Caco-2 (cell line): Measurements from ENCODE around the gene RWDD3. TPM values are rescaled to one million over a fixed set of nuclear protein-coding genes. Genes with fewer than 3 reads are reported as not detected.

ENCODE experiments used
- BruUV-seq: library from RNA; stranded (reverse); fragments of 400-500 nt; replicated peaks from 2 replicates; lab custom pipeline; 2021; lab: Mats Ljungman, UMichigan
- CTCF ChIA-PET: fragments of 300-600 bp; sonication (Branson Sonifier 250); formaldehyde crosslinking; loops from one replicate; lab custom pipeline; 2022; ENCODE audit warnings: antibody characterized with exemption; lab: Charles Lee
- POLR2A ChIA-PET: fragments of 300-600 bp; sonication (Branson Sonifier 250); formaldehyde crosslinking; loops from one replicate; lab custom pipeline; 2022; ENCODE audit warnings: antibody characterized with exemption; lab: Charles Lee
- DNase-seq, 2 experiments: peaks; one replicate each; pipeline versions ENCODE4 v3.0.0 to v3.0.0-alpha.2; 2020 to 2022
- H3K27me3 ChIP-seq: replicated peaks from 2 replicates; pipeline ENCODE4 v1.6.0; 2011; ENCODE audit warnings: low read length; ENCODE audit not compliant: control insufficient read depth, insufficient read depth
- H3K36me3 ChIP-seq: 2 replicates; pipeline ENCODE4 v1.5.1; 2011; ENCODE audit warnings: low read length; ENCODE audit not compliant: control insufficient read depth, insufficient read depth
- H3K4me1 ChIP-seq: fragments of 250-450 bp; sonication (Bioruptor Pico); 2 replicates; pipeline ENCODE4 v1.5.1; 2020; ENCODE audit warnings: mild to moderate bottlenecking
- H3K4me3 ChIP-seq: 2 replicates; pipeline ENCODE4 v1.5.1; 2011; ENCODE audit warnings: low read depth, mild to moderate bottlenecking, control low read depth, low read length
- H3K9me3 ChIP-seq: fragments of 250-450 bp; sonication (Bioruptor Pico); 2 replicates; pipeline ENCODE4 v1.5.1; 2020; ENCODE audit warnings: mild to moderate bottlenecking, moderate library complexity
- H3K27ac Mint-ChIP-seq: one replicate; pipeline ENCODE4 v1.8.0; 2022; ENCODE audit warnings: mixed read lengths; ENCODE audit not compliant: unreplicated experiment
- H3K27me3 Mint-ChIP-seq: one replicate; pipeline ENCODE4 v1.8.0; 2022; ENCODE audit warnings: mixed read lengths; ENCODE audit not compliant: insufficient read depth, unreplicated experiment
- H3K36me3 Mint-ChIP-seq: one replicate; pipeline ENCODE4 v1.8.0; 2022; ENCODE audit warnings: mild to moderate bottlenecking, mixed read lengths; ENCODE audit not compliant: insufficient read depth, unreplicated experiment
- H3K4me1 Mint-ChIP-seq: one replicate; pipeline ENCODE4 v1.8.0; 2022; ENCODE audit warnings: low read depth, mixed read lengths; ENCODE audit not compliant: unreplicated experiment
- H3K4me3 Mint-ChIP-seq: one replicate; pipeline ENCODE4 v1.8.0; 2022; ENCODE audit warnings: mild to moderate bottlenecking, moderate library complexity, mixed read lengths; ENCODE audit not compliant: unreplicated experiment
- H3K9me3 Mint-ChIP-seq: one replicate; pipeline ENCODE4 v1.8.0; 2022; ENCODE audit warnings: mixed read lengths; ENCODE audit not compliant: unreplicated experiment
- intact Hi-C: fragments of 100-400 bp; cut with micrococcal nuclease; formaldehyde crosslinking; loops from one replicate; pipeline ENCODE4 v1.10.0; 2022; ENCODE audit not compliant: unreplicated experiment
- total RNA-seq: library from RNA; stranded (reverse); gene quantifications from 2 replicates; pipeline ENCODE4 v1.2.3, GENCODE V29; 2022
- TF ChIP-seq, protein P1 (sequence below), 2 experiments: fragments of 200-600 bp in 1 of 2; IDR thresholded peaks; 1 replicate in 1 of 2; 2 replicates in 1 of 2; pipeline versions ENCODE4 v1.5.1 to v1.8.0; 2011 to 2022; ENCODE audit warnings: antibody characterized with exemption in 1 of 2, control low read depth in 1 of 2, inconsistent platforms in 1 of 2, low read depth in 1 of 2, low read length in 1 of 2, mild to moderate bottlenecking in 1 of 2, moderate library complexity in 1 of 2; ENCODE audit not compliant: insufficient read depth in 1 of 2, severe bottlenecking in 1 of 2, unreplicated experiment in 1 of 2

The RWDD3 gene
- total RNA-seq, 1 experiment from 2014 or later = 13.3 TPM

DNA sequence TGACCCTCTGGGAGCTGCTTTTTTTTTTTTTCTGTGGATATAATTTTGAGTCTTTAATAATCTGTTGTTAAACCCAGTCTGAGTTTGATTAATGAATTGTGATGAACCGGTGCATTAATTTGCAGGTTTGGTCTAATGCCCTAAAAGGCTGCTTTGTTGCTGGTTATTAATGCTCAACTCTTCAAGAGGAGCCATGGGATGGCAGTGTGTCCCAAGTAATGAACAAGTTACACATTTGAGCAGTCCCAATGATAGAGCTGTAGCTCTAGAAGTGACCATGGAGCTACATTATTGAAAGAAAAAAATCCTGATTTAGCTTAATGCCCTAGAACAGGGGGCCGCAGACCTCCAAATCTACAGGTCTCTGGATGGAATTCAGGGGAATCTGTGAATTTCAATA is 53.1 kb downstream of the RWDD3 start:
- CTCF ChIA-PET = interaction anchor here (0.8 kb wide), 1 partner anchor 157 kb away, joined by 3 read pairs; no protein-coding TSS in a partner anchor
- POLR2A ChIA-PET = no interaction called here
- TF ChIP-seq, protein P1, sequence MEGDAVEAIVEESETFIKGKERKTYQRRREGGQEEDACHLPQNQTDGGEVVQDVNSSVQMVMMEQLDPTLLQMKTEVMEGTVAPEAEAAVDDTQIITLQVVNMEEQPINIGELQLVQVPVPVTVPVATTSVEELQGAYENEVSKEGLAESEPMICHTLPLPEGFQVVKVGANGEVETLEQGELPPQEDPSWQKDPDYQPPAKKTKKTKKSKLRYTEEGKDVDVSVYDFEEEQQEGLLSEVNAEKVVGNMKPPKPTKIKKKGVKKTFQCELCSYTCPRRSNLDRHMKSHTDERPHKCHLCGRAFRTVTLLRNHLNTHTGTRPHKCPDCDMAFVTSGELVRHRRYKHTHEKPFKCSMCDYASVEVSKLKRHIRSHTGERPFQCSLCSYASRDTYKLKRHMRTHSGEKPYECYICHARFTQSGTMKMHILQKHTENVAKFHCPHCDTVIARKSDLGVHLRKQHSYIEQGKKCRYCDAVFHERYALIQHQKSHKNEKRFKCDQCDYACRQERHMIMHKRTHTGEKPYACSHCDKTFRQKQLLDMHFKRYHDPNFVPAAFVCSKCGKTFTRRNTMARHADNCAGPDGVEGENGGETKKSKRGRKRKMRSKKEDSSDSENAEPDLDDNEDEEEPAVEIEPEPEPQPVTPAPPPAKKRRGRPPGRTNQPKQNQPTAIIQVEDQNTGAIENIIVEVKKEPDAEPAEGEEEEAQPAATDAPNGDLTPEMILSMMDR (IDR thresholded peaks at IDR 0.05; ENCODE audit: insufficient read depth in 1 of 2, low read depth in 1 of 2, low read length in 1 of 2, severe bottlenecking in 1 of 2, unreplicated experiment in 1 of 2) = no peak
- H3K36me3 Mint-ChIP-seq = no peaks in the 10 kb centered on the region
- intact Hi-C loops = no loop called here
- no peak overlapping the region for H3K4me3 Mint-ChIP-seq
- H3K4me1 Mint-ChIP-seq = peaks cover 9% of the 10 kb centered on the region
- no peaks in the 10 kb centered on the region for H3K36me3 ChIP-seq
- BruUV-seq = no TSS peak
- no peaks in the 10 kb centered on the region for H3K9me3 Mint-ChIP-seq
- DNase-seq = no peak
- peaks cover 13% of the 10 kb centered on the region; the same call in 1 of the 2 replicates for H3K4me1 ChIP-seq
- H3K27ac Mint-ChIP-seq = no peak overlapping the region
- H3K9me3 ChIP-seq = no peaks in the 10 kb centered on the region
- no peaks in the 10 kb centered on the region for H3K27me3 Mint-ChIP-seq
- H3K4me3 ChIP-seq = no peak overlapping the region
- H3K27me3 ChIP-seq = no peaks in the 10 kb centered on the region

DNA sequence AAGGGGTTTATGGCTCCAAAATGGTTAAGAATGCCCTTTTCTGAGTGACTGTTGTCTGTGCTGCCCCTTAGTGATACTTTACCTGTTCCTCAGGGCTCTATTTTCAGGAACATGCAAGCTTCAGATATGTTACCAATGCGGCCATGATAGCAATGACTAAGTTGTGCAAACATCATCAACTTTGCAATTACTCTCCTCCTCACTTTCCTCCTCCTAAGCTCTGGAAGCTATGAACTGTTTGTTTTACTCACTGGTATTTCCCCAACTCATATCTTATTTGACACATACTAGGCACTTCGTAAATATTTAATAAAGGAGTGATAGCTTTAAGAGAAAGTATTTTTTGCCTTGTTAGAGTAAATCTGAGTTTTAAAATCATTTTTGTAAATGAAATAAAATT is 53.8 kb downstream of the RWDD3 start:
- no peak for DNase-seq
- no peaks in the 10 kb centered on the region for H3K27me3 ChIP-seq
- TF ChIP-seq, protein P1 (IDR thresholded peaks at IDR 0.05; ENCODE audit: insufficient read depth in 1 of 2, low read depth in 1 of 2, low read length in 1 of 2, severe bottlenecking in 1 of 2, unreplicated experiment in 1 of 2) = no peak
- POLR2A ChIA-PET = no interaction called here
- H3K9me3 Mint-ChIP-seq = no peaks in the 10 kb centered on the region
- intact Hi-C loops = no loop called here
- H3K4me3 Mint-ChIP-seq = no peak overlapping the region
- no TSS peak for BruUV-seq
- H3K4me1 Mint-ChIP-seq = peaks cover 9% of the 10 kb centered on the region
- no peaks in the 10 kb centered on the region for H3K27me3 Mint-ChIP-seq
- H3K4me1 ChIP-seq = peaks cover 10% of the 10 kb centered on the region; the same call in 1 of the 2 replicates
- CTCF ChIA-PET = interaction anchor here (0.8 to 0.9 kb wide), 2 partner anchors 54 to 156 kb away, joined by 3 to 4 read pairs; partner anchors contain the start of gene RWDD3
- no peaks in the 10 kb centered on the region for H3K9me3 ChIP-seq
- no peaks in the 10 kb centered on the region for H3K36me3 ChIP-seq
- no peaks in the 10 kb centered on the region for H3K36me3 Mint-ChIP-seq
- no peak overlapping the region for H3K4me3 ChIP-seq
- no peak overlapping the region for H3K27ac Mint-ChIP-seq

Other genes starting within 250 kb of the RWDD3 start
- gene ALG14, start 161.3 kb upstream of the RWDD3 start, total RNA-seq = 4.5 and 6.1 TPM in 2 replicates
- gene TLCD4, start 116.9 kb upstream of the RWDD3 start, total RNA-seq = 14.1 TPM in 2 replicates